Embryonic facial prominence (tissue), 1 donor: ENCODE results near the gene ARHGAP28.
"Not testable (repeated sequence)": the region's sequence is repeated elsewhere in the genome, so short reads cannot be mapped to it uniquely, and the experiment has no call there.

Experiments
- DNase-seq: peaks from one replicate; pipeline ENCODE4 v3.0.0-alpha.2; 2016; ENCODE audit errors: extremely low spot score

ARHGAP28 gene

DNA sequence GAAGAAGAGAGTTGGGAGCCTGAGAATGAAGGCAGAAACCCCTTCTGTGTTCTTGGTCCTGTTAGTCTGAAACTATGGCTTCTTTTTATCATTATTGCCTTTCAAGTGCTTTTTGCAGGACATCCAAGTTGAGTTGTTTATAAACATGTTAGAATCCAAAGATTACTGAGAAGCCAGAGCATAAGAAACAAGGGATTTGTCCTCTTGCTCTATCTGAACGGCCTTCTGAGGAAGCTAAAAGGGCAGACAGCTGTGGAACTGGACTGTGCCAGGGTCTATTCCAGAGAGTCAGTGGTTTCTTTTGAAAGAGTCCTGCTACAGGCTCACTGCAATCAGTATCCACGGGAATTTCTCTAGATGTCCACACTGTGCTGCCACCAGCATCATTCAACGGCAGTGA lies 86.6 kb downstream of the ARHGAP28 start:
- DNase-seq, result no peak

DNA sequence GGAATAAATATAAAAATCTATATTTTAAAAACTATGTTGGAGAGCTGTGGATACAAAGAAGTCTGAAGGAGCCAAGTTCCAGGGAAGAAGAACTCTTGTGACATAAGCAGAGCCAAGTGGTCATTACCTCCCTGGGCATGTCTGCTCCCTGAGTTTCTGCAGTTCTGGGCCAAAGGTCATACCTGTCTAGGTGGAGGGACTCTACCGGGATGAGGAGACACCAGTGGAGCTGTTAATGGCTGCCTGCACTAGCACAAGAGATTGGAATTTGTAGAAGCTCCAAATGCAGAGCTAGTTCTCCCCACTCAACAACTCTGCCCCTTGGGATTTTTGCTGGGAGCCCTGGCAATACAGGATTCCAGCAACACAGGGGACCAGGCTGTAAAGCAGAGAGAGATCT lies 89.8 kb downstream of the ARHGAP28 start:
- DNase-seq, result no peak

DNA sequence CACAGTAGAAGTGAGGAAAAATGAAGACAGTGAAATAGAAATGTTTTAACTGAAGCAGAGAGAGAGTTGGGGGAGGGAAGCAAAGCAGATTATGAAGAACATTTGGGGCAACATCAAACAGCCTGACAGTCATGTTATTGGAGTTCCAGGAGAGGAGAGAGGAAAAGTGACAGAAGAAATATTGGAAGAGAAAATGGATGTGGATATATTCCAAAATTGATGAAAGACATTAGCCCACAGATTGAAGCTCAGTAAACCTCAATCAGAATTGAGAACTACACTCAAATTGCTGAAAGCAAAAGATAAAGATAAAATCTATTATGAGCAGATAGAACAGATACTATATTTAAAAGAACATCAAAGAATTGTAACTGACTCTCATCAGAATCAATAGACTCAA lies 90.8 kb downstream of the ARHGAP28 start:
- DNase-seq, result no peak

DNA sequence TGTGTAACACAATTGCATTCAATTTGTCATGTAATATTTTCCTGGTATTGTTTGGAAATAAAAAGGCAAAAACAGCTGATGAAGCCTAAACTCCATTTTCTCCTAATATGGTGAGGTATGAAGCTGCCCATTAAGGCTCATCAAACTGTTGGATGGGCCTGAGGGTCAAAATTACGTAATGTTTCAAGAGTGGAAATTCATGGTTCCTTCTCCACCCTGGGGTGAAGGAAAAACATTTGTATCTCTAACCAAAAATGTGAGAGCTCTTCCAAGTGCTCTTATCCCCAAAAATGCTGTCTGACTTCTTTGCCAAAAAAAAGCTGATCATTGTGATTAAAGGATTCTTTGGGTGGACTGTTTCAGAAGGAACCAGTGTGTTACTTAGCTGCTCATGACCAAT lies 91.8 kb downstream of the ARHGAP28 start:
- no peak for DNase-seq

DNA sequence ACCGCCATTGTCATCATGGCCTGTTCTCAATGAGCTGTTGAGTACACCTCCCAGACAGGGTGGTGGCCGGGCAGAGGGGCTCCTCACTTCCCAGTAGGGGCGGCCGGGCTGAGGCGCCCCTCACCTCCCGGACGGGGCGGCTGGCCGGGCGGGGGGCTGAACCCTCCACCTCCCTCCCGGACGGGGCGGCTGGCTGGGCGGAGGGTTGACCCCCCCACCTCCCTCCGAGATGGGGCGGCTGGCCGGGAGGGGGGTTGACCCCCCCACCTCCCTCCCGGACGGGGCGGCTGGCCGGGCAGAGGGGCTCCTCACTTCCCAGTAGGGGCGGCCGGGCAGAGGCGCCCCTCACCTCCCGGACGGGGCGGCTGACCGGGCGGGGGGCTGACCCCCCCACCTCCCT lies 97.6 kb downstream of the ARHGAP28 start:
- DNase-seq, result not testable (repeated sequence)

DNA sequence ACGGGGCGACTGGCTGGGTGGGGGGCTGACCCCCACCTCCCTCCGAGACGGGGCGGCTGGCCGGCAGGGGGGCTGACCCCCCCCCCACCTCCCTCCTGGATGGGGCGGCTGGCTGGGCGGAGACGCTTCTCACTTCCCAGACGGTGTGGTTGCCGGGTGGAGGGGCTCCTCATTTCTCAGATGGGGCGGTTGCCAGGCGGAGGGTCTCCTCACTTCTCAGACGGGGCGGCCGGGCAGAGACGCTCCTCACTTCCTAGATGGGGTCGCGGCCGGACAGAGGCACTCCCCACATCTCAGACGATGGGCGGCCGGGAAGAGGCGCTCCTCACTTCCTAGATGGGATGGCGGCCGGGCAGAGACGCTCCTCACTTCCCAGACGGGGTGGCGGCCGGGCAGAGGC lies 98.0 kb downstream of the ARHGAP28 start:
- DNase-seq, result not testable (repeated sequence)

DNA sequence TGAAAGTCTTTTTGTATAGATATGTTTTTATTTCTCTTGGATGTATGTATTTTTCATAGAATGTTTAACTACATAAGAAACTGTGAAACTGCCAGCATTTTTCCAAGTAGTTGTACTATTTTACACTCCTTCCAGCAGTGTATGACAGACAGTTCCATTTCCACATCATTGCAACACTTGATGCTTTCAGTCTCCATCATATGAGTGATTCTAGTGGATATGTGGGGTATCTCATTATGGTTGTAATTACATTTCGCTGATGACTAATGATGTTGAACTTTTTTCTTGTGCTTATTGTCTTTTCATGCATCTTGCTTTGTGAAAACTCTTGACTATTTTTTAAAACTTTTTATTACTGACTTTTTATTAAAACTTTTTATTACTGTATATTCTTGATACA lies 101.4 kb downstream of the ARHGAP28 start:
- DNase-seq, result no peak

DNA sequence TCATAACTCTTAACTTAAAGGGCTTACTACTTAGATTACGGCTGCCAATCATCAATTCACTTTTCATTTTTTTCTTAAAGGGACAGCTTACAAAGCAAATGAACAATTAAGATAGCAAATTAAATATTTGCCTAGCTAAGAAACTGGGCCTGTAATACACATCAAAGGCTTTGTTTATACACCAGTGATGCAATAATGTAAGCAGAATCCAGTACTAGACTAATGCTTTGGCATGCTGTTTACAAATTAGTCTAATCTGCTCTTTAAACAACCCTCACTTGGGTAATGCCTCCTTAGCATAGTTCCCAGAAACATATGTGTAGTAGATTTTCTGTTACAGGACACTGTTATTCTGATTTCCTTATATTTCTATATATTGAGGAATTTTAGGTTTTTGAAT lies 105.8 kb downstream of the ARHGAP28 start:
- no peak for DNase-seq

DNA sequence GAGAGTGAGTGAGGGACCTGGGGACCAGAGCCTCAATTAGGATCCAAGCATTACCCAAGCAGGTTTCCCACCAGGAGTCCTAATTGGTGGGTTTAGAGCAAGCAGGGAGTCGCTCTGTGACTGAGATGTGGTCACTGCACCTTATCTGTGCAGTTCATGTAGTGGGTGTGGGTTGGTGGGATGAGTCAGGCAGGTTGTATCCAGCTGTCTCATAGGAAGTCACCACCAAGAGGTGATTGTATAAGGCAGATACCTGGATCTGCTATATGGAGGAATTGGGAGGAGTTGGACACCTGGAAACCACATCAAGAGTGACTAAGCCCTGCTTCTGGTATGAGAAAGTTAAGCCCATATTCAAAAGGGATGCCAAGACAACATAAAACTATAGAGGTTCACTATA lies 106.8 kb downstream of the ARHGAP28 start:
- DNase-seq, result no peak

DNA sequence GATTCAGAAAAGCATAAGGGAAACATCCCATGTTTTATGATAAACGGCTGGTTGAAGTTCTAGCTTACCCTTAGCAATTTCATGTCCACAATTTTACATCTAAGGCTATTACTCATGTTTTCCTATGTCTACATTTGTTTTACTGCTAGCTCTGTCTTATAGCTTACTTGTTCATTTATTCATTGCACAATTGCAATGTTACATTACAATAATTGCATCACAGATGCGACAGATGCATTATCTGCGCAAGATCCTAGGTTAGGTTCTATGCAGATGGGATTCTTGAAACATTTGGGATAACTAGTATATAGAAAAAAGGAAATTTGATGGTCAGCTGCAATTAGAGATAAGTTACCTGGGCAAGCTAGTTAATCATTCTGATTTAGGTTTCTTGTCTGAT lies 108.4 kb downstream of the ARHGAP28 start:
- no peak for DNase-seq

DNA sequence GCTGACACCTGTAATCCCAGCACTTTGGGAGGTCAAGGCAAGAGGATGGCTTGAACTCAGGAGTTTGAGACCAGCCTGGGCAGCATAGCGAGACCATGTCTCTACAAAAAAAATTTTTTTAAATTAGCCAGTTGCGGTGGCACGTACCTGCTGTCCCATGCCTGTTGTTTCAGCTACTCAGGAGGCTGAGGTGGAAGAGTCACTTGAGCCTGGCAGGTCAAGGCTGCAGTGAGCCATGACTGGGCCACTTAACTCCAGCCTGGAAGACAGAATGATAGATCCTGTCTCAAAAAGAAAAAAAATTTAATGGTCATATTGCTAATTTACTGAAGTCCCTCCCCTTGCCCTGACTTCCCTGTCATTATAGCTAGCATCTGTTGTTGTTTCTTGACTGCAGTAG lies 112.6 kb downstream of the ARHGAP28 start:
- DNase-seq, result no peak

DNA sequence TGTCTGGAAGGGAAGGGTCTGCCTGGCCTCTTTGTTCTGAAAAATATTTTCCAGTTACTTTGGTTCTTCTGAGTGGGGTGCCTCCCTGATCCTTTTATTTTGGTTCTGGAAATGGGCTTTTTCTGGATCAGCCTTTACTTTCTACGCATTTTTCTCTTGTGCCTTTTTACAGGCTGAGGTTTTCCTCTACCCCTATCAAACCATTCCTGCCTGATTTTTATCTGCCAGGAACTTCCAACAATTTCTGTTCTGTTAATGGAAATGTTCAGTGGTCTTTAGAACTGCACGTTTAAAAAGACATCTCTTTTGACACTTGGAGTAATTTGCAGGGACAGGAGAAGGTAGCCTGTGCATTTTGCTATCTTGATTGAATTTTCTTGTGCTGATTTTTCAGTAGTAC lies 113.8 kb downstream of the ARHGAP28 start:
- DNase-seq, result no peak

DNA sequence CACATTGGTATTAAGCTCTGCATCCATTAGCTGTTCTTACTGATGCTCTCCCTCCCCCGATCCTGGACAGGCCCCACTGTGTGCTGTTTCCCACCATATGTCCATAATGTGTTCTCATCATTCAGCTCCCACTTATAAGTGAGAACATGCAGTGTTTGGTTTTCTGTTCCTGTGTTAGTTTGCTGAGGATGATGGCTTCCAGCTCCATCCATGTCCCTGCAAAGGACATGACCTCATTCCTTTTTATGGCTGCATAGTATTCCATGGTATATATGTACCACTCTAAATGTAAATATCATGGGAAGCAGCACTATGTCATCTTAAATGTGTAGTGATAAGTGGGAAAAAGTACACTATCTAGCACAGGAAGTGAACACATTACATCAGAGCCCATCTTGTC lies 116.0 kb downstream of the ARHGAP28 start:
- not testable (repeated sequence) for DNase-seq

DNA sequence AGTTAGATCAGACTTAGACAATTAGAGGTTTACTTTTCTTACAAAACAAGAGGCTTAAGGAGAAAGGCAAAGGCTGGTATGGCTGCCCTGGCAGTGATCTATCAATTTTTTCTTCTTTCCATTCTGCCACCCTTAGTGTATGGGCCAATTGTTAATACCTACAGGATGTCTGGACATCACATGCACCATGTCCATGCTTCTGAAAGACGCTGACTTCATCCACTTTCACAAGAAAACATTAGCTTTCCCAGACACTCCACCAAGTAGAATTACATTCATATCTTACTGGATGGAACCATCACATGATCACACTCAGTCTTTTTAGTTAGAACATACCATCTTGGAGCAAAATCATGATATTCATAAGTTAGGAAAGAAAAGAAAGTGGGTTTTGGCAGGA lies 120.9 kb downstream of the ARHGAP28 start:
- DNase-seq, result no peak

DNA sequence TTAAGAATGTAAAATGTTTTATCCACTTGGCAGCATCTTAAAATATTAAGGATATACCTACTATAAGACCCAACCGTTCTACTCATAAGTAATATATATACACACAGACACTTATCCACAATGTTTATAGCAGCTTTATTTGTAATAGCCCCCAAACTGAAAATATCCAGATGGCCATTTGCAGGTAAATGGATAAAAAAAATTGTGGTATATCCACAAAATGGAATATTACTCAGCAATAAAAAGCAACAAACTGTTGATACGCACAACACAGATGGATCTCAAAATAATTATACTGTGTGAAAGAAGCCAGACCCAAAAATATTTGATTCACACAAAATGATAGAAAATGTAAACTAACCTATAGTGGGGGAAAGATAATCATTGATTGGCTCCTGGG lies 122.0 kb downstream of the ARHGAP28 start:
- no peak for DNase-seq

DNA sequence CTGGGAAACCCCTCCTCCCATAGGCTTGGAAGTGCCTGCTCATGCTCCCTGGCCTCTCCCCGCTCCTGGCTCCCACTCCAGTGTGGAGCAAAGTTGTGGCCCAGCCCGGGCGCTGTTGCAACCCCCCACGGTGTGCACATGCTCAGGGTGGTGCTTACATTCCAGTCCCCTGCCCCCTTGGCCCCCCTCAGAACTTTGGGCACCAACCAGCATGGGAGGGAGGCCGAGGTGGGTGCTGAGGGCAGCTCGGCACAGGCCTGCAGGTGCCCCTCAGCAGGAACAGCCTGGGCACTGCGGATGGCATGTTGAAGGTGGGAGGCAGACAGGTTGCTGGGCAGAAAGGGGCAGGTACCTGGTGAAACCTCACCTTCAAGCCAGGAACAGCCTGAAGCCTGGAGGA lies 125.3 kb downstream of the ARHGAP28 start:
- no peak for DNase-seq

DNA sequence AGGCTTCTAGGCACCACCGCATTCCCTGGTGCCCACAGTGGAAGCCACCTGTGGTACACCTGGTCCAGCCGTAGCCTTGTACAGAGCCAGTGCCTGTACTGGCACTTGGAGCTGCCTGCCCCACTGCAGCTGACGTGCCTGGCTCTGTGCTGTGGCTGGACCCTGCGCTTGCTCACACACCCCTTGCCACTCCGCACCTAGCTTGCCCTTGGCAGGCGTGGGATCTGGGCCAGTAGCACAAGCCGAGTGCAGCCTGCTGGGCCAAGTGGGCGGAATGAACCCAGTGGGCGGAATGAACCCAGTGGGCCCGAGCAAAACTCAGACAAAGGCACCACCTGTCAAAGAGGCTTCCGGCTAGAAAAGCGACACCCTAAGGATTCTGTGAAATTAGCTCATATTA lies 126.3 kb downstream of the ARHGAP28 start:
- DNase-seq, result no peak

DNA sequence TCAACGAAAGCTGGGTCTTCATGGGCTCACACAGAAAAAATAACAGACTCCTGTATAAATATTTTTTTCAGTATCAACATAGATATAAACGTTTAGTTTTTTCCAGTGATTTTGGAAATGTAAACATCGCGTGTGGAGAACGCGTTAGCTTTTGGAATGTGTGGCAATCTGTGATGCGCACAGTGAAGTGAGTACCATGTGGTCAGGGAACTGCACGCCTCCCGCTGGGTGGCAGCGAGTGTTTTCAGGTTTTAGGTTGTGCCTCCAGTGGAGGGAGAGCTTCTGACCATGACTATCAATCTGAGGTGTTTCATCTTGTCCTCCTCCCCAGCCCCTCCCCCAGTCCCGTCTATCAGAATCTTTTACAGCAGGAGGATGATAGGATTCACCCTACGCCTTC lies 127.8 kb downstream of the ARHGAP28 start:
- DNase-seq, result no peak

DNA sequence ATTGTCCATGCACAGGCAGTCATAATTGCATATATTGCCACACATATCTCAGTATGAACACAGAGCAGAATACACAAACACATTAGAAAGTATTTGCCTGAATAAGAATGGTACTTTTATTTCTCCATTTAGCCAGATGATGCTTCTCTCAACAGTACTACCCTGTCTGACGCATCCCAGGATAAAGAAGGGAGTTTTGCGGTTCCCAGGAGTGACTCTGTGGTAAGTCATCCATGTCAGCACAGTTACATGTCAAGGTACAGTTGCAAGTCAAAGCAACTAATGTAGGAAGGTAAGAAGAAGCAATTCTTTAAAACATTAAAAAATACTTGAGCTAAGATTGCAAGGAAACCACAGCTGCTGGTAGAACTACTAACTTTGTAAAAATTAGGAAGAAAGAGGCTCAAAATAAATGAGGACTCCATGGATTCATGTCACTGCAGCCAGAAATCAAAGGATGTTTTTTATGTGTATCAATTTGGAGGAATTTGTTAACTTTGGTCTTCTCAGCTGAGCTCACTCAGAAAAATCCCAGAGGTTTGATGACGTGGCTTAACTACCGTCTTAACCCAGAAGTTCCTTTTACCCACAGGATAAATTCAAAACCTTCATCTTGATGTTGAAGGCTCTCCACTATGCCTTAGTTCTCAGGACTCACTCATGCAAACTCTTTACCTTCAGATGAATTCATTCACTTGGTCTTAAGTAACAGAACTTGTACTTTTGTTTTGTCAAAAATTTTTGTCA lies 130.3 kb downstream of the ARHGAP28 start:
- no peak for DNase-seq

DNA sequence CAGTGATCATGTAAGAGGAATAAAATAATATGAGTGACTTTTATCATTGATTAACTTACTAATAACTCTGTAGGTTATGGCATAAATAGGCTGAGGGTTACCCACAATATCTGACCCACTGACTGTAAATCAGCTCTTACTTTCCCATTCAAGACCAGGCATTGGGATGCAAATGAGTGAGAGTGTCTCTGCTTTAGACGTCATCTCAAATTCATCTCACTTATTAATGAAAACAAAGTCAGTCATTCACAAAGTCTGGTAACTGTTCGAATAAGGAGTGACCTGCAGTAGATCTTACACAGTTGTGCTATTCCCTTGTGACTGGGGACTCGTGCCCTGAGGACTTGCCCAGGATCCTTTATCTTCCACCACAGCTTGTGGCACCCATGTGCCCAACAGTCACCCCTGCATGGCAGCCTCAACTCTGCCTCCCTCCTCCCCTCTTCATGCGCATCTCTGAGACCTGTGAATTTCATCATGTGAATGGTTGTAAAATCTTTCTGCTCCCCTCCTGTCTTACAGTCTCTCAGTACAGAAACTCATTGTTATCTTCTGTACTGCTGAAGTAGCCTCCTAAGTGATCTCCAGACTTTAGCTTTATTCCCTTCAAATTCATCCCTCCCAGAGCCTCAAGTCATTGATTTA lies 131.4 kb downstream of the ARHGAP28 start:
- no peak for DNase-seq

DNA sequence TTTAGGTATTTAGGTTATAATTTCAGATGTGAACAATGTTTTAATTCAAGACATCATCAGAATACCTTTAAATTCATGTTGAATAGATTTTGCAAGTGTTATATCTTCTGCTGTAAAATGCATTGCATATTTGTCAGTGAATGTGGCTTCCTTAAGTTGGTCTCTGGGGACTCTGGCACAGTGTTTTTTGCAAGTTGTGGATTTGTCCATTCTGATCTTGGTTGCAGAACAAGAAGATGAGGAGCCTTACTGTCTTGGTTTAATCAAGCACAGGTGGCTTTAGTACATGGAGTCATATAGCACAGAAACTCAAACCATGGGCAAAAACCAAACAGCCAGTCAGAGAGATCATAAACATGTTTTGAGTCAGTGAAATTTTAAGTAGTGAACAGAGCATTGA lies 135.7 kb downstream of the ARHGAP28 start:
- no peak for DNase-seq

DNA sequence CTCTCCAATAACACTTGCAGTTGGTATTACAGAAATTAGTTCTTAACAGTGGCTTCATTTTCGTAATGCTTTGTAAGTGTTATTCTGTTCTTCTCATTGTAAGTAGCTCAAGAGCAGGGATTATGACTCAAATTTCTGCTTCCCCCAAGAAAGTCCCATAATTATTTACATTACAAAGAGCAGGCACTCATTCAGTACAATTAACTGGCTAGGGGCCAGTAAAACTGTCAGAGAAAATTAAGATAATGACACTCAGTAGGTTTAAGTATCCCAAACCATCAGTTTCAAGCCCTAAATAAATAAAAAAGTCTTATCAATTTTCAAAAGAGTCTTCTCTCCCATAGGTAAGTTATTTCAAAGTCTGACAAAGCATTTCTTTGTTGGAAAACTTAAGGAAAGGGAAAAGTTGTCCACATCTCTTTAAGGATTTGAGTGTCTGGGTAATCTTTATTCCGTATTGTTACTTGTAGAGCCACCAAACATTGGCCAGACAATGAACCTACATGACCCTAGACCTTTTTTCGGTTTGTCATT lies 137.1 kb downstream of the ARHGAP28 start:
- no peak for DNase-seq

DNA sequence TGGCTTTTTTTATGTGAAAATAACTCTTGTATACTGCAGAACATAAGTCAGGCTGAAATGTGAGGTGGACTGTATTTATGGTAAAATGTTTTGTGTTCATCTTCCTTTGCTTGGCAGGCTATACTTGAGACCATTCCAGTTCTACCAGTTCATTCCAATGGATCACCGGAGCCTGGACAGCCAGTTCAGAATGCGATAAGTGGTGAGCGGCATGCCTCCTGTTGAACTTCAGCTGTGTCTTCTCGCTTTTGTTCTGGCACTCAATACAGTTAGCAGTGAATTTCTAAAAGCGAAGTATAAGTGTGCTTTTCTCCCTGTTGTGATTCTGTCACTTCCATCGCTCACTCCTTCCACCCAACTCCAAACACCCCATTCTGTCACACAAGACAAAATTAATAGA lies 138.5 kb downstream of the ARHGAP28 start:
- DNase-seq, result no peak

DNA sequence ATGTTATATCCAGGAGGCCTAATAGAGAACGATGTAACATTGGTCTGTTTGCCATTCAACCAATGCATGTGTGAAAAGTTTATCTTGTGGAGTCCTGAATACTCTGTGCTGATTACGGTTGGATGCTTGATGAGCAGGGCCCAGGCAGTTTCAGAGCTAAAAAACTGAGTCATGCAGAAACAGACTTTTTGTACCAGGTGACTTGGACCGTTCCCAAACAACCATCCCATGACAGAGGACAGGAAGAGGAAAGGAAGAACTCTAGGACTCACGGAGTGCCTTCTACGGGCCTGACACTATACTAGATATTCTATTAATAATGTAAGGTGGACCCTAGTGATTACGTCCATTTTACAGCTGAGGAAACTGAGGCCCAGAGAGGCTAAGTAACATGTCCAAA lies 142.1 kb downstream of the ARHGAP28 start:
- no peak for DNase-seq
